Activated T-helper 1 cell treated with anti-CD3 and anti-CD28 coated beads, Interleukin-12 subunit alpha, Interleukin-12 subunit beta, Interleukin-2, Interleukin-4 antibody, amounts not matched to agents 30 ng/mL and 10 ng/mL and 1 ng/mL, durations not matched to agents 14 hours and 24 hours and 36 hours (primary cell): Measurements from ENCODE around the gene ETHE1. TPM values are rescaled to one million over a fixed set of nuclear protein-coding genes. Genes with fewer than 3 reads are reported as not detected.

ENCODE experiments used
- DNase-seq: peaks from one replicate; pipeline ENCODE4 v3.0.0; 2021; ENCODE audit warnings: low spot score
- H3K27ac Mint-ChIP-seq: one replicate; pipeline ENCODE4 v1.8.0; 2021; ENCODE audit warnings: mild to moderate bottlenecking, mixed read lengths
- H3K27me3 Mint-ChIP-seq: one replicate; pipeline ENCODE4 v1.8.0; 2022; ENCODE audit warnings: mild to moderate bottlenecking, moderate library complexity, mixed read lengths; ENCODE audit not compliant: insufficient read depth
- H3K36me3 Mint-ChIP-seq: one replicate; pipeline ENCODE4 v1.8.0; 2021; ENCODE audit warnings: low read depth, mixed read lengths
- H3K4me1 Mint-ChIP-seq: one replicate; pipeline ENCODE4 v1.8.0; 2021; ENCODE audit warnings: low read depth, mixed read lengths
- H3K4me3 Mint-ChIP-seq: one replicate; pipeline ENCODE4 v1.8.0; 2021; ENCODE audit warnings: mild to moderate bottlenecking, moderate library complexity, mixed read lengths
- H3K9me3 Mint-ChIP-seq: one replicate; pipeline ENCODE4 v1.8.0; 2021; ENCODE audit warnings: mixed read lengths
- intact Hi-C: fragments of 100-400 bp; cut with micrococcal nuclease; formaldehyde crosslinking; loops from one replicate; pipeline ENCODE4 v1.15.1; 2024
- total RNA-seq: library from RNA; stranded (reverse); gene quantifications from 2 replicates; pipeline ENCODE4 v1.2.3, GENCODE V29; 2022

Gene ETHE1
- total RNA-seq, 1 donor from 2014 or later, result 55.4 TPM

DNA sequence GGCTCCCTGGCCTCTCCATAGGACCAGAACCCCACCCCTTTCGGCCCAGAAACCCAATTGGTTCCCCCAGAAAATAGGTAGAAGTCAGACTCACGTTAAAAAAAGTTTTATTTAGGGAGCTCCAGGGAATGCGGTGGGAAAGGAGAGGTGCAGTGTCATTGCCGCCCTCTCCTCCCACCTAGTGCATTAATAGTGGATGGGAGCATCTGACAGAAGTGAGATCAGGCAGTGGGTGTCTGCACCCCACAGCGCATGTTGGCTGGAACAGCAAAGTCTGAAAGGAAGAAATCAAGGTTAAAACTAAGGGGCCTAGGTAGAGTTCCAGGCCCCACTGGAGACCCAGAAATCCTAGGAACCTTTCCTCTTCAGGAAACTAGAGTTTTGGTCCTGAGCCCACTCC is 20.4 kb downstream of the ETHE1 start:
- H3K27ac Mint-ChIP-seq, result peak overlapping the region; percentile 12
- peaks cover 18% of the 10 kb centered on the region for H3K4me1 Mint-ChIP-seq

DNA sequence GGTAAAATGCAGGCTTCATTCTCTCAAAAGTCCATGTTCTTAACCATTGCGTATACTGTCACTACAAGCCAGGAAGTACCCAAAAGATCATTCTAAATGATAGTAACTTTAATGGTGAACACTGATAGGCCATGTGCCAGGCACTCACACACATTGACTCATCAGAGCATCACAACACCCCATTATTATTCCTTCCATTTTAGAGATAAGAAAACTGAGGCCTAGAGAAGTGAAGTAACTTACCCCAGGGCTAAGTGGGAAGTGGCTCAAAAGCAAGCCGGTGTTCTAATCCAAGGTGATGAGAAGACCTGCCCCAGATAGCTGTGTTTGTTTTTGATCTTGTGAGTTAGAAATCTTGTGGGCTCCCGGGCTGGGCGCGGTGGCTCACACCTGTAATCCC is 21.1 kb downstream of the ETHE1 start:
- Mint-ChIP-seq H3K27ac (peak overlapping the region; percentile 4), H3K4me1 (peaks cover 18% of the 10 kb centered on the region), H3K27me3 (no peaks in the 10 kb centered on the region), H3K36me3 (peaks cover 28% of the 10 kb centered on the region), H3K4me3 (peak overlapping the region; percentile 37), H3K9me3 (no peaks in the 10 kb centered on the region)
- no peak for DNase-seq
- intact Hi-C loops, result no loop called here

More for the DNA sequence above, 20.4 kb downstream of the ETHE1 start:
- no peaks in the 10 kb centered on the region for H3K27me3 Mint-ChIP-seq
- no peak overlapping the region for H3K4me3 Mint-ChIP-seq
- H3K9me3 Mint-ChIP-seq, result no peaks in the 10 kb centered on the region
- peaks cover 29% of the 10 kb centered on the region for H3K36me3 Mint-ChIP-seq
- DNase-seq, result no peak
- intact Hi-C loops, result no loop called here

DNA sequence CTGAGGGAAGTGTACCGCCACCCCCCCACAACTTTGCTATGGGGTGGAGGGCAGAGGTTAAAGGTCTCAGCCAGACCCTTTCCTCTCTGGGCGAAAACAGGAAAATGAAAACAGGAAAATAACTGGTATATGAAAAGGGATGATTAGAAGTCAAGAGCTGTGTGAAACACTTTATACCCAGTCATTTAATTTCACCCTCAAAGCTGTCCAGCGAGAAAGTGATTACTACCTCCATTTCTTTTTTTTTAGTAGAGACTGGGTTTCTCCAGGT is 21.9 kb downstream of the ETHE1 start:
- intact Hi-C loops, result no loop called here
- H3K4me3 Mint-ChIP-seq, result peak overlapping the region; percentile 47
- no peaks in the 10 kb centered on the region for H3K27me3 Mint-ChIP-seq
- H3K36me3 Mint-ChIP-seq, result peaks cover 26% of the 10 kb centered on the region
- H3K9me3 Mint-ChIP-seq, result no peaks in the 10 kb centered on the region
- H3K4me1 Mint-ChIP-seq, result peaks cover 18% of the 10 kb centered on the region
- peak overlapping the region; percentile 80 for H3K27ac Mint-ChIP-seq
- DNase-seq, result no peak

DNA sequence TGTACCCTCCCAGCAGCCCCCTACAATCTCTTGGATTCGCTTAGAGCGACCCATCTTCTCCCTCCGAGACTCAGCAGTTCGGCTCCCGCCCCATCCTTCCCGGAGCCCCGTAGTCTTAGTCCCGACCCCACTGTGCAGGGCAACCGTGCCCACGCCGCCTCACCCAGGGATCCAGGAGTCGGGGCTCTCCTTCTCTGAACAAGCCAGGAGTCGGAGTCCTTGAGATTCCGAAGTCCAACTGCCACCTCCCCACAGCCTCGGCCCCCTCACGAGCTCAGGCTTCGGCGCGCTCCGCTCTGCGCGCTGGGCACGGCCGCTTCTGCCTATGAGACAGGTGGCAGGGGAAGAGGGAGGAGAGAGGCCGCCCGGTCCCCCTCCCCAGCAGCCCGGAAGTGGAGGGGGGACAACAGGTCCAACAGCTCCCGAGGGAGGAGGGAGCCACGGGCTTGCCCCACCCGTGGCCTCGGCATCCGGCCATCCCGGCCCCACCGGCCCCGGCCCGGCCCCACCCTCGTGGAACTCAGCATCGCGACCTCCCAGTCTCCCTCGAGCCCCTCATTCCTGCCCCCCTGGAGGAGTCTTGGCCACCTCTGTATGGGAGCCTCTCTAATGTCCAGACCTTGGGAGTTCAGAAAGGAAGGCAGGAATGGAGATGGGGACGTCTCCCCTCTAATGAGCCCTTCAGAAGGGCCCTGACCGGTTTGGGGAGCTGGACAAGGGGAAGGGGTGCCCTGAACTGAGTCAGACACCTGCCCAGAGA is 22.4 kb downstream of the ETHE1 start, which contains the start of gene PHLDB3:
Gene PHLDB3 (minus strand): TSS at position 321 of the 760 bp plus-strand sequence. CDS start 628 bp downstream, outside the sequence.
- H3K4me1 Mint-ChIP-seq, result peaks cover 18% of the 10 kb centered on the region
- intact Hi-C loops, result loop anchor here (1.0 kb wide), 9 partner anchors 15 to 164 kb away; partner anchors contain the start of genes IRGQ, ZNF428, ZNF575 and ZNF576
- H3K9me3 Mint-ChIP-seq, result no peaks in the 10 kb centered on the region
- H3K4me3 Mint-ChIP-seq, result peak within 1 kb of the TSS; percentile 88
- peak; percentile 38 for DNase-seq
- H3K27ac Mint-ChIP-seq, result peak within 1 kb of the TSS; percentile 82
- peaks cover 21% of the 10 kb centered on the region for H3K36me3 Mint-ChIP-seq
- no peaks in the 10 kb centered on the region for H3K27me3 Mint-ChIP-seq

GRCh38 chr19:43503501-43504425 is 23.2 kb downstream of the ETHE1 start:
- Mint-ChIP-seq H3K36me3 (peaks cover 21% of the 10 kb centered on the region), H3K4me3 (peak overlapping the region; percentile 88), H3K27me3 (no peaks in the 10 kb centered on the region), H3K9me3 (no peaks in the 10 kb centered on the region), H3K4me1 (peaks cover 18% of the 10 kb centered on the region), H3K27ac (peak overlapping the region; percentile 82)
- intact Hi-C loops, result loop anchor here (1.0 kb wide), 9 partner anchors 16 to 165 kb away; partner anchors contain the start of genes IRGQ, ZNF428, ZNF575 and ZNF576
- peak; percentile 98 for DNase-seq

DNA sequence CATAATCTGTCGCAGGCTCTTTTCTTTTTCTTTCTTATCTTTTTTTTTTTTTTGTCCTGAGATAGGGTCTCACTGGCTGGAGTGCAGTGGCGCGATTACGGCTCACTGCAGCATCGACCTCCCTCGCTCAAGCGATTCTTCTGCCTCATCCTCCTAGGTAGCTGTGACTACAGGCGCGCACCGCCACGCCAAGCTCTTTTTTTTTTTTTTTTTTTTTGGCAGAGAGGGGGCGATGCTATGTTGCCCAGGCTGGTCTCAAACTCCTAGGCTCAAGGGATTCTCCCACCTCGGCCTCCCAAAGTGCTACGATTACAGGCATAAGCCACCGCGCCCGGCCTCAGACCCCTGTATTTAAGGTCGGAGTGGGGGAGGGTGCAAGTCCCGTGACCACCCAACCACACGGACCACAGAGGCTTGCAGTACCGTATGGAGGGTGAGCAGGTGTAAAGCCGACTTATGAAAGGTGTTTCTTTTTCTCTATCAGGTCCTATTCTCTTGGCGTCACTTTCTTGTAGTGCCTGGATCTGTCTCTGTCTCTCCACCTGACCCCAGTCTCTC is 24.5 kb downstream of the ETHE1 start:
- Mint-ChIP-seq H3K36me3 (peaks cover 20% of the 10 kb centered on the region), H3K27ac (no peak overlapping the region), H3K4me1 (peaks cover 18% of the 10 kb centered on the region), H3K9me3 (no peaks in the 10 kb centered on the region), H3K27me3 (no peaks in the 10 kb centered on the region), H3K4me3 (peak overlapping the region; percentile 88)
- intact Hi-C loops, result no loop called here
- DNase-seq, result no peak

DNA sequence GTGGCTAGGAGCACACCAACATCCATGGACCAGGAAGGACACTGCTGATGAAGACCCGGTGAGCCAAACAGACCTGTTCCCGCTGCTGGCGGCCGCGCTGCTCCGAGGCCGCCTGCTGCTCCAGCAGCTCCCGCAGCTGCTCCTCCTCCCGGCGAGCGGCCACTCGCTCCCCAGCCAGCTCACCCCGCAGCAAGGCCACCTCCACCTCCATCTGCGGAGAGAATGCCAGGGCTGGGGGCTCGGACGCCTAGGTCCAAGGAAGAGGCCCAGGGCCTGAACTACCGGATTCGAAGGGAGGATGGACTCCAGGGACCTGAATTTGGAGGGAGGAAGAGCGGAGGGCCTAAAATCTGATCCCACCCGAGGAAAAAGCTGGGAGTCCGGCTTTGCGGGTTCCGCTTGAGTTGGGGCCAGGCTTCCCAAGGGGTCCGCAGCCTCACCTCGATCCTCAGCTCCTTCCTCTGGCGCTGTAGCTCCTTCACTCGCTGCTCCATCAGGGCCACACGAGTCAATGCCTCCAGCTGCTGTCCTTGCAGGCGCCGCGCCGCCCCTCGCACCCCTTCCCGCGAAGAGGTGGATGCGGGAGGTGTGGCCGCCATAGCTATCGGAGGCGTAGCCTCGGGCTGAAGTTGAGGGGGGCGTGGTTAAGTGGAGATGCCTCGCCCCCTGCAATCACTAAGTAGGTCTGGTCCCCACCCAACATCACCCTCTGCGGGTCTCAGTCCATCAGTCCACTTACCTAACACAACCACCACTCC is 25.2 kb downstream of the ETHE1 start:
- no peaks in the 10 kb centered on the region for H3K9me3 Mint-ChIP-seq
- peak overlapping the region; percentile 49 for H3K4me3 Mint-ChIP-seq
- intact Hi-C loops, result no loop called here
- H3K27ac Mint-ChIP-seq, result no peak overlapping the region
- H3K4me1 Mint-ChIP-seq, result peaks cover 18% of the 10 kb centered on the region
- peaks cover 21% of the 10 kb centered on the region for H3K36me3 Mint-ChIP-seq
- no peak for DNase-seq
- H3K27me3 Mint-ChIP-seq, result no peaks in the 10 kb centered on the region

- H3K4me3 Mint-ChIP-seq, result no peak overlapping the region
- H3K27me3 Mint-ChIP-seq, result no peaks in the 10 kb centered on the region
- H3K4me1 Mint-ChIP-seq, result peaks cover 14% of the 10 kb centered on the region
- intact Hi-C loops, result no loop called here
- H3K36me3 Mint-ChIP-seq, result peaks cover 21% of the 10 kb centered on the region
- no peak for DNase-seq
- H3K27ac Mint-ChIP-seq, result no peak overlapping the region
- H3K9me3 Mint-ChIP-seq, result no peaks in the 10 kb centered on the region
These were observed 28.0 kb downstream of the ETHE1 start for GRCh38 chr19:43499042-43499441.

DNA sequence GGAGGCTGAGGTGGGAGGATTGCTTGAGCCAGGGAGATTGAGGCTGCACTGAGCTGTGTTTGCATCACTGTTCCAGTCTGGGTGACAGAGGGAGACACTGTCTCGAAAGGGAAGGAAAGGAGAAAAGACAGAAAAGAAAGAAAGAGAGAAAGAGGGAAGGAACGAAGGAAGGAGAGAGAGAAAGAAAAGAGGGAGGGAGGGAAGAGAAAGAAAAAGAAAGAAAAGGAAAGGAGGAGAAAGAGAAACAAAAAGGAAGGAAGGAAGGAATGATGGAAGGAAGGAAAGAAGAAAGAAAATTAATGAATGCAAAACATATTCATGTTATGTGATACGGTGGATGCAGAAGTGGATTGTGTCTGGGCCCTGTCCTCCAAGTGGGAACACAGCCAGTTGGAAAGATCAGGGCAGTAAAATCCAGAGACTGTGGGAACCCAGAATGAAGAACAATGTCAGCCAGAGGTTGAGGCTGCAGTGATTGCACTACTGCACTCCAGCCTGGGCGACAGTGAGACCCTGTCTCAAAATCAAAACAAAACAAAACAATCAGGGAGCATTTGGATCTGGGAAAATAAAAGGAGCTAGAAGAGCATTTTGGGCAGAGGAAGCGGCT is 28.7 kb downstream of the ETHE1 start:
- no peak overlapping the region for H3K4me3 Mint-ChIP-seq
- no peaks in the 10 kb centered on the region for H3K27me3 Mint-ChIP-seq
- H3K4me1 Mint-ChIP-seq, result peaks cover 9% of the 10 kb centered on the region
- intact Hi-C loops, result no loop called here
- no peak overlapping the region for H3K27ac Mint-ChIP-seq
- no peak for DNase-seq
- H3K9me3 Mint-ChIP-seq, result no peaks in the 10 kb centered on the region
- peaks cover 21% of the 10 kb centered on the region for H3K36me3 Mint-ChIP-seq

- no peaks in the 10 kb centered on the region for H3K9me3 Mint-ChIP-seq
- intact Hi-C loops, result no loop called here
- no peaks in the 10 kb centered on the region for H3K4me1 Mint-ChIP-seq
- H3K36me3 Mint-ChIP-seq, result peaks cover 15% of the 10 kb centered on the region
- no peak overlapping the region for H3K27ac Mint-ChIP-seq
- no peaks in the 10 kb centered on the region for H3K27me3 Mint-ChIP-seq
- DNase-seq, result no peak
- no peak overlapping the region for H3K4me3 Mint-ChIP-seq
These were observed 30.0 kb downstream of the ETHE1 start for GRCh38 chr19:43496960-43497359.

DNA sequence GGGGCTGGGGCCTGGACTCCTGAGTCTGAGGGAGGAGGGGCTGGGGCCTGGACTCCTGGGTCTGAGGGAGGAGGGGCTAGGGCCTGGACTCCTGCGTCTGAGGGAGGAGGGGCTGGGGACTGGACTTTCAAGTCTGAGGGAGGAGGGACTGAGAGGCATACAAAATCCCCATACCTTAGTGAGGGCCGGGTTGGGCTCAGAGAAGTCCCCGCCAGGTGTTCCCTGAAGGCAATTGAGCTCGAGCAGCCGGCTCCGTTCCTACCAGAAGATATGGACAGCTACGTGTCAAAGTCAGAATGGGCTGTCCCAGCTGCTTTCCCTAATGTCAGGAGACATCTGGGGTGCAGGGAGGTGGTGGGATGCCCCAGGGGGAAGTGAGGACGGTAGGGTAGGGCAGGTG is 31.9 kb downstream of the ETHE1 start:
- no peaks in the 10 kb centered on the region for H3K9me3 Mint-ChIP-seq
- H3K4me1 Mint-ChIP-seq, result no peaks in the 10 kb centered on the region
- peaks cover 13% of the 10 kb centered on the region for H3K36me3 Mint-ChIP-seq
- no peak for DNase-seq
- H3K27ac Mint-ChIP-seq, result no peak overlapping the region
- H3K4me3 Mint-ChIP-seq, result no peak overlapping the region
- no peaks in the 10 kb centered on the region for H3K27me3 Mint-ChIP-seq
- intact Hi-C loops, result no loop called here

DNA sequence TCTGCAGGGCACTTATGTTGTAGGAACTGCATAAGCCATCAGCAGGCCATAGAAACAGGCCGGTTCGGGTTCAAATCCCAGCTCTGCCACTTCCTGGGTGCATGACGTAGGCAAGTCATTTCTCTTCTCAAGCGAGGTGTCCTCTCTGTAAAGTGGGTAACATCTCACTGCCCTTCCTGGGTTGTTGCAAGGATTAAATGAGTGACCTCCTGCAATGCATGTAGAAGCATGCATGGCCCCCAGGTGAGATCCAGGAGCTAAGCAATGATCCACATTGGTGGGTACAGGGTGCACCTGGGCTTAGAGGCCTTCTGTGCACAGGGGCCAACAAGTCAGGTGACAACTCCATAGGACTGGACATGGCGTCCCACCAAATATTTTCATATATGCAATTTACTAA is 36.2 kb downstream of the ETHE1 start:
- Mint-ChIP-seq H3K9me3 (no peaks in the 10 kb centered on the region), H3K4me1 (peaks cover 4% of the 10 kb centered on the region), H3K27me3 (no peaks in the 10 kb centered on the region), H3K4me3 (no peak overlapping the region), H3K36me3 (peaks cover 8% of the 10 kb centered on the region), H3K27ac (no peak overlapping the region)
- no peak for DNase-seq
- intact Hi-C loops, result no loop called here
